Activated T-helper 2 cell treated with anti-CD3 and anti-CD28 coated beads, Interferon-gamma antibody, Interleukin-2, Interleukin-4, amounts not matched to agents 10 μg/mL and 5 μg/mL and 100 μg/mL, durations not matched to agents 14 hours and 24 hours and 36 hours (primary cell): ENCODE results near the gene STX18. TPM values are rescaled to one million over a fixed set of nuclear protein-coding genes. Genes with fewer than 3 reads are reported as not detected.
"Not testable (repeated sequence)": the region's sequence is repeated elsewhere in the genome, so short reads cannot be mapped to it uniquely, and the experiment has no call there.

Source experiments
- DNase-seq: peaks from one replicate; pipeline ENCODE4 v3.0.0; 2021; ENCODE audit warnings: low spot score
- H3K27ac Mint-ChIP-seq: one replicate; pipeline ENCODE4 v1.8.0; 2021; ENCODE audit warnings: mixed read lengths
- H3K27me3 Mint-ChIP-seq: one replicate; pipeline ENCODE4 v1.8.0; 2021; ENCODE audit warnings: low read depth, mixed read lengths
- H3K36me3 Mint-ChIP-seq: one replicate; pipeline ENCODE4 v1.8.0; 2021; ENCODE audit warnings: low read depth, mixed read lengths
- H3K4me1 Mint-ChIP-seq: one replicate; pipeline ENCODE4 v1.8.0; 2021; ENCODE audit warnings: low read depth, mixed read lengths
- H3K4me3 Mint-ChIP-seq: one replicate; pipeline ENCODE4 v1.8.0; 2021; ENCODE audit warnings: low read depth, mild to moderate bottlenecking, moderate library complexity, mixed read lengths
- H3K9me3 Mint-ChIP-seq: one replicate; pipeline ENCODE4 v1.8.0; 2021; ENCODE audit warnings: mixed read lengths
- intact Hi-C: fragments of 100-400 bp; cut with micrococcal nuclease; formaldehyde crosslinking; loops from one replicate; pipeline ENCODE4 v1.15.1; 2023
- total RNA-seq: library from RNA; stranded (reverse); gene quantifications from 2 replicates; pipeline ENCODE4 v1.2.3, GENCODE V29; 2022

The STX18 gene
- total RNA-seq, 1 donor from 2014 or later = 26.9 TPM

GRCh38 chr4:4480685-4481398 lies 61.0 kb downstream of the STX18 start:
- no peak overlapping the region for H3K4me3 Mint-ChIP-seq
- intact Hi-C loops = no loop called here
- no peaks in the 10 kb centered on the region for H3K4me1 Mint-ChIP-seq
- DNase-seq = no peak
- no peaks in the 10 kb centered on the region for H3K36me3 Mint-ChIP-seq
- no peak overlapping the region for H3K27ac Mint-ChIP-seq
- H3K9me3 Mint-ChIP-seq = no peaks in the 10 kb centered on the region
- H3K27me3 Mint-ChIP-seq = no peaks in the 10 kb centered on the region

- intact Hi-C loops = no loop called here
- H3K27me3 Mint-ChIP-seq = no peaks in the 10 kb centered on the region
Measured at GRCh38 chr4:4480205-4480604, 61.6 kb downstream of the STX18 start.

GRCh38 chr4:4479366-4479765 lies 62.5 kb downstream of the STX18 start:
- Mint-ChIP-seq H3K9me3 (no peaks in the 10 kb centered on the region), H3K4me1 (no peaks in the 10 kb centered on the region), H3K36me3 (no peaks in the 10 kb centered on the region), H3K27me3 (no peaks in the 10 kb centered on the region), H3K4me3 (no peak overlapping the region), H3K27ac (no peak overlapping the region)
- no peak for DNase-seq
- intact Hi-C loops = no loop called here

More at GRCh38 chr4:4480205-4480604, 61.6 kb downstream of the STX18 start:
- DNase-seq = no peak
- H3K27ac Mint-ChIP-seq = no peak overlapping the region
- H3K4me1 Mint-ChIP-seq = no peaks in the 10 kb centered on the region
- no peaks in the 10 kb centered on the region for H3K9me3 Mint-ChIP-seq
- no peaks in the 10 kb centered on the region for H3K36me3 Mint-ChIP-seq
- H3K4me3 Mint-ChIP-seq = no peak overlapping the region

- Mint-ChIP-seq H3K27ac (no peak overlapping the region), H3K4me1 (peaks cover 7% of the 10 kb centered on the region), H3K9me3 (no peaks in the 10 kb centered on the region), H3K36me3 (no peaks in the 10 kb centered on the region), H3K4me3 (no peak overlapping the region), H3K27me3 (no peaks in the 10 kb centered on the region)
- no peak for DNase-seq
- intact Hi-C loops = no loop called here
Measured at GRCh38 chr4:4477796-4478195, 64.1 kb downstream of the STX18 start.

GRCh38 chr4:4477391-4477790 lies 64.5 kb downstream of the STX18 start:
- intact Hi-C loops = no loop called here
- Mint-ChIP-seq H3K36me3 (no peaks in the 10 kb centered on the region), H3K27ac (no peak overlapping the region), H3K4me3 (no peak overlapping the region), H3K4me1 (peaks cover 7% of the 10 kb centered on the region), H3K27me3 (no peaks in the 10 kb centered on the region), H3K9me3 (no peaks in the 10 kb centered on the region)
- DNase-seq = no peak

- Mint-ChIP-seq H3K27me3 (no peaks in the 10 kb centered on the region), H3K27ac (no peak overlapping the region), H3K36me3 (peaks cover 3% of the 10 kb centered on the region), H3K9me3 (no peaks in the 10 kb centered on the region), H3K4me1 (peaks cover 7% of the 10 kb centered on the region), H3K4me3 (no peak overlapping the region)
- intact Hi-C loops = no loop called here
- DNase-seq = no peak
Measured at GRCh38 chr4:4474476-4474875, 67.4 kb downstream of the STX18 start.

- Mint-ChIP-seq H3K4me3 (no peak overlapping the region), H3K27me3 (no peaks in the 10 kb centered on the region), H3K4me1 (peaks cover 7% of the 10 kb centered on the region), H3K27ac (no peak overlapping the region), H3K9me3 (no peaks in the 10 kb centered on the region), H3K36me3 (peaks cover 7% of the 10 kb centered on the region)
- no peak for DNase-seq
- intact Hi-C loops = no loop called here
Measured at GRCh38 chr4:4472344-4472958, 69.4 kb downstream of the STX18 start.

GRCh38 chr4:4471195-4471594 lies 70.7 kb downstream of the STX18 start:
- H3K9me3 Mint-ChIP-seq = no peaks in the 10 kb centered on the region
- H3K27me3 Mint-ChIP-seq = no peaks in the 10 kb centered on the region
- no peak for DNase-seq
- no peak overlapping the region for H3K27ac Mint-ChIP-seq
- peaks cover 18% of the 10 kb centered on the region for H3K36me3 Mint-ChIP-seq
- H3K4me1 Mint-ChIP-seq = peaks cover 7% of the 10 kb centered on the region
- no peak overlapping the region for H3K4me3 Mint-ChIP-seq
- intact Hi-C loops = no loop called here

GRCh38 chr4:4470208-4470607 lies 71.6 kb downstream of the STX18 start:
- no peak overlapping the region for H3K4me3 Mint-ChIP-seq
- no peaks in the 10 kb centered on the region for H3K27me3 Mint-ChIP-seq
- H3K9me3 Mint-ChIP-seq = peaks cover 4% of the 10 kb centered on the region
- peaks cover 27% of the 10 kb centered on the region for H3K36me3 Mint-ChIP-seq
- intact Hi-C loops = no loop called here
- no peak for DNase-seq
- no peak overlapping the region for H3K27ac Mint-ChIP-seq
- peaks cover 7% of the 10 kb centered on the region for H3K4me1 Mint-ChIP-seq

GRCh38 chr4:4465238-4465637 lies 76.6 kb downstream of the STX18 start:
- H3K27me3 Mint-ChIP-seq, H3K4me1 Mint-ChIP-seq, H3K9me3 Mint-ChIP-seq, DNase-seq, intact Hi-C loops, H3K27ac Mint-ChIP-seq, H3K4me3 Mint-ChIP-seq: not testable (repeated sequence)
- peaks cover 33% of the 10 kb centered on the region for H3K36me3 Mint-ChIP-seq

- no peaks in the 10 kb centered on the region for H3K27me3 Mint-ChIP-seq
- no peak for DNase-seq
- H3K9me3 Mint-ChIP-seq = peaks cover 5% of the 10 kb centered on the region
- H3K4me1 Mint-ChIP-seq = peaks cover 9% of the 10 kb centered on the region
- peaks cover 38% of the 10 kb centered on the region for H3K36me3 Mint-ChIP-seq
- H3K27ac Mint-ChIP-seq = no peak overlapping the region
- intact Hi-C loops = no loop called here
- H3K4me3 Mint-ChIP-seq = no peak overlapping the region
Measured at GRCh38 chr4:4462970-4463369, 78.9 kb downstream of the STX18 start.

GRCh38 chr4:4461850-4462249 lies 80.0 kb downstream of the STX18 start:
- Mint-ChIP-seq H3K4me1 (peaks cover 9% of the 10 kb centered on the region), H3K27me3 (no peaks in the 10 kb centered on the region), H3K36me3 (peaks cover 28% of the 10 kb centered on the region), H3K4me3 (no peak overlapping the region), H3K27ac (no peak overlapping the region), H3K9me3 (peaks cover 5% of the 10 kb centered on the region)
- DNase-seq = no peak
- intact Hi-C loops = no loop called here

GRCh38 chr4:4461178-4461577 lies 80.7 kb downstream of the STX18 start:
- DNase-seq = no peak
- Mint-ChIP-seq H3K9me3 (peaks cover 5% of the 10 kb centered on the region), H3K4me1 (peaks cover 9% of the 10 kb centered on the region), H3K27ac (no peak overlapping the region), H3K36me3 (peaks cover 23% of the 10 kb centered on the region), H3K4me3 (no peak overlapping the region), H3K27me3 (no peaks in the 10 kb centered on the region)
- intact Hi-C loops = no loop called here
